Endothelial cell of umbilical vein (primary cell): ENCODE measurements around the gene ALG12. TPM values are rescaled to one million over a fixed set of nuclear protein-coding genes. Genes with fewer than 3 reads are reported as not detected.

Experiments used
- BruUV-seq: library from RNA; stranded (reverse); fragments of 400-500 nt; replicated peaks from 2 replicates; lab custom pipeline; 2021; lab: Mats Ljungman, UMichigan
- CTCF ChIA-PET: fragments of 300-600, 350-600 bp; sonication (Branson Sonifier 250); formaldehyde crosslinking; loops from one replicate; lab custom pipeline; 2021; ENCODE audit warnings: antibody characterized with exemption, inconsistent platforms; lab: Charles Lee
- POLR2A ChIA-PET: fragments of 300-600, 350-600 bp; sonication (Branson Sonifier 250); formaldehyde crosslinking; loops from one replicate; lab custom pipeline; 2021; ENCODE audit warnings: antibody characterized with exemption, inconsistent platforms; lab: Charles Lee
- DNase-seq: peaks from one replicate; pipeline ENCODE4 v3.0.0-alpha.2; 2011; ENCODE audit warnings: low read depth, low spot score
- FAIRE-seq: peaks from 2 replicates; lab custom pipeline; 2011; peaks lifted over from hg19 to GRCh38; lab: Jason Lieb, UNC
- H2AFZ ChIP-seq: 2 replicates; pipeline ENCODE4 v1.6.0; 2012; ENCODE audit warnings: low read depth, low read length, control low read depth, inconsistent platforms
- H3K27ac ChIP-seq: 2 replicates; pipeline ENCODE4 v1.5.1; 2011; ENCODE audit warnings: low read depth, mild to moderate bottlenecking, control low read depth, low read length, moderate library complexity; ENCODE audit not compliant: insufficient read depth
- H3K27me3 ChIP-seq, 2 experiments: 2 replicates each; pipeline versions ENCODE4 v1.6.0 to v1.6.1; 2011; ENCODE audit warnings: low read length in 2 of 2, mixed read lengths in 1 of 2; ENCODE audit not compliant: control insufficient read depth in 2 of 2, insufficient read depth in 2 of 2
- H3K36me3 ChIP-seq, 2 experiments: 2 replicates in 1 of 2; 3 replicates in 1 of 2; pipeline ENCODE4 v1.5.1; 2011; ENCODE audit warnings: low read length in 2 of 2, mild to moderate bottlenecking in 1 of 2, moderate library complexity in 1 of 2; ENCODE audit not compliant: control insufficient read depth in 2 of 2, insufficient read depth in 2 of 2; ENCODE audit errors: extremely low read depth in 1 of 2
- H3K4me1 ChIP-seq: 3 replicates; pipeline ENCODE4 v1.5.1; 2011; ENCODE audit warnings: mild to moderate bottlenecking, low read length; ENCODE audit not compliant: control insufficient read depth, insufficient read depth; ENCODE audit errors: extremely low read depth
- H3K4me2 ChIP-seq: 2 replicates; pipeline ENCODE4 v1.6.1; 2011; ENCODE audit warnings: low read length, control low read depth, mixed read lengths; ENCODE audit not compliant: insufficient read depth
- H3K4me3 ChIP-seq, 3 experiments: fragments of 200-600 bp in 1 of 3; sonication (generic), shearing (Covaris generic) in 1 of 3; replicated peaks in 1 of 3; 2 replicates each; pipeline ENCODE4 v1.5.1; 2011 to 2016; ENCODE audit warnings: control low read depth in 3 of 3, low read length in 3 of 3, mild to moderate bottlenecking in 2 of 3, inconsistent platforms in 1 of 3, low read depth in 1 of 3, moderate library complexity in 1 of 3; ENCODE audit not compliant: insufficient read depth in 1 of 3
- H3K79me2 ChIP-seq: 2 replicates; pipeline ENCODE4 v1.6.0; 2012; ENCODE audit warnings: low read length, inconsistent platforms; ENCODE audit not compliant: control insufficient read depth, insufficient read depth
- H3K9ac ChIP-seq: replicated peaks from 2 replicates; pipeline ENCODE3; 2011; ENCODE audit warnings: low read length, control low read depth; ENCODE audit not compliant: insufficient read depth; ENCODE audit errors: extremely low read depth
- H3K9me1 ChIP-seq: replicated peaks from 3 replicates; pipeline ENCODE4 v1.6.0; 2011; ENCODE audit warnings: mild to moderate bottlenecking, low read length; ENCODE audit not compliant: control insufficient read depth, insufficient read depth; ENCODE audit errors: extremely low read depth
- H3K9me3 ChIP-seq: replicated peaks from 2 replicates; pipeline ENCODE4 v1.5.1; 2012; ENCODE audit warnings: low read length, inconsistent platforms; ENCODE audit not compliant: control insufficient read depth, insufficient read depth
- H4K20me1 ChIP-seq: replicated peaks from 2 replicates; pipeline ENCODE3; 2011; ENCODE audit warnings: mild to moderate bottlenecking, low read length; ENCODE audit not compliant: control insufficient read depth, insufficient read depth; ENCODE audit errors: extremely low read depth
- EZH2 ChIP-seq: IDR thresholded peaks from 2 replicates; pipeline ENCODE4 v1.6.1; 2012; ENCODE audit warnings: borderline replicate concordance, low read depth, mild to moderate bottlenecking, moderate library complexity, low read length, inconsistent platforms; ENCODE audit not compliant: severe bottlenecking
- FOS ChIP-seq: IDR thresholded peaks from 2 replicates; pipeline ENCODE4 v1.6.1; 2011; ENCODE audit warnings: mild to moderate bottlenecking, low read length, moderate library complexity, borderline replicate concordance; ENCODE audit not compliant: insufficient read depth
- GATA2 ChIP-seq: IDR thresholded peaks from 2 replicates; pipeline ENCODE4 v1.7.0; 2011; ENCODE audit warnings: low read depth, mild to moderate bottlenecking, moderate library complexity, mixed read lengths, low read length; ENCODE audit not compliant: insufficient read length, insufficient read depth
- JUN ChIP-seq: IDR thresholded peaks from 2 replicates; pipeline ENCODE4 v1.6.1; 2011; ENCODE audit warnings: borderline replicate concordance, low read depth; ENCODE audit not compliant: insufficient read length, insufficient read depth
- MYC ChIP-seq: IDR thresholded peaks from one replicate; pipeline ENCODE4 v1.6.1; 2011; ENCODE audit warnings: mild to moderate bottlenecking, low read depth, low read length
- POLR2A ChIP-seq: IDR thresholded peaks from 2 replicates; pipeline ENCODE4 v1.6.1; 2012; ENCODE audit warnings: low read depth, mild to moderate bottlenecking, control low read depth, low read length
- POLR2AphosphoS5 ChIP-seq: IDR thresholded peaks from 2 replicates; pipeline ENCODE4 v1.6.1; 2012; ENCODE audit warnings: low read depth, mild to moderate bottlenecking, control low read depth, low read length, moderate library complexity; ENCODE audit not compliant: insufficient read depth
- dilution Hi-C: fragments of 300-500 bp; cut with MboI; formaldehyde crosslinking; loops from one replicate; pipeline ENCODE4 v1.15.0; 2019; ENCODE audit warnings: low sequenced_read_pairs; ENCODE audit not compliant: extremely low pct_ligation_motif_present
- intact Hi-C: fragments of 100-400 bp; cut with micrococcal nuclease; formaldehyde crosslinking; loops from one replicate; pipeline ENCODE4 v1.10.0; 2022
- polyA plus RNA-seq, 4 experiments: library from polyadenylated mRNA; depleted of rRNA in 3 of 4; stranded (reverse) in 3 of 4; unstranded in 1 of 4; fragments of >200 nt; gene quantifications; 2 replicates each; pipeline versions ENCODE4 v1.2.1 to v1.2.3, GENCODE V29; 2011 to 2012; ENCODE audit warnings: missing spikeins in 1 of 4
- total RNA-seq: library from RNA; stranded (reverse); gene quantifications from 2 replicates; pipeline ENCODE4 v1.2.3, GENCODE V29; 2021
- TF ChIP-seq, protein P1 (sequence below), 2 donors: IDR thresholded peaks; 1 replicate in 1 of 2; 2 replicates in 1 of 2; pipeline ENCODE4 v1.5.1; 2011; ENCODE audit warnings: low read length in 2 of 2, mild to moderate bottlenecking in 2 of 2, moderate library complexity in 2 of 2, control low read depth in 1 of 2, inconsistent platforms in 1 of 2, low read depth in 1 of 2; ENCODE audit not compliant: insufficient read depth in 1 of 2; ENCODE audit errors: extremely low read depth in 1 of 2
- TF ChIP-seq, protein P2 (sequence below): IDR thresholded peaks from 2 replicates; pipeline ENCODE4 v1.6.1; 2011; ENCODE audit not compliant: insufficient read depth, insufficient read length

The ALG12 gene
- total and polyA plus RNA-seq, 2 donors (not counting 3 experiments of a cell fraction or from before 2014, with no cell fraction given) = 14.6 to 18.0 TPM

DNA sequence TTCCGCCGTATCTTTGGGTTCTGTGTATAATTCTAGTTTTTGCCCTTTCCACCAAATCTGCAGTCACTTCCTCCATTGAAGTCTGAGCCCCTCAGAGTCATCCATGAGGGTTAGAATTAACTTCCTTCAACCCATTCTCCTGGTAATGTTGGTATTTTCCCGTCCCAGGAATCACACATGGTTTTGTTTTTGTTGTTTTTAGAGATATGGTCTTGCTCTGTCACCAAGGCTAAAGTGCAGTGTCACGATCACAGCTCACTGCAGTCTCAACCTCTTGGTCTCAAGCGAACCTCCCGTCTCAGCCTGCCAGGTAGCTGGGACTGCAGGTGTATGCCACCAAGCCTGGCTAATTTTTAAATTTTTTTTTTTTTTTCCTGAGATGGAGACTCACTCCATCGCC lies 45.9 kb downstream of the ALG12 start:
- H3K9ac ChIP-seq = no peak overlapping the region
- dilution Hi-C loops (no loop called here), intact Hi-C loops (no loop called here)
- no peak overlapping the region for H2AFZ ChIP-seq
- H3K9me3 ChIP-seq = no peaks in the 10 kb centered on the region
- H3K4me3 ChIP-seq = no peak overlapping the region
- H3K36me3 ChIP-seq = no peaks in the 10 kb centered on the region
- ChIA-PET POLR2A (interaction anchor here (0.7 kb wide), 1 partner anchor 15 kb away, joined by 4 read pairs; no protein-coding TSS in a partner anchor), CTCF (interaction anchor here (0.8 to 1.6 kb wide), 2 partner anchors 9 to 105 kb away, joined by 3 read pairs; no protein-coding TSS in a partner anchor)
- no TSS peak for BruUV-seq
- no peak overlapping the region for H3K4me2 ChIP-seq
- no peaks in the 10 kb centered on the region for H3K4me1 ChIP-seq
- TF ChIP-seq JUN = no peak
- TF ChIP-seq, protein P1, sequence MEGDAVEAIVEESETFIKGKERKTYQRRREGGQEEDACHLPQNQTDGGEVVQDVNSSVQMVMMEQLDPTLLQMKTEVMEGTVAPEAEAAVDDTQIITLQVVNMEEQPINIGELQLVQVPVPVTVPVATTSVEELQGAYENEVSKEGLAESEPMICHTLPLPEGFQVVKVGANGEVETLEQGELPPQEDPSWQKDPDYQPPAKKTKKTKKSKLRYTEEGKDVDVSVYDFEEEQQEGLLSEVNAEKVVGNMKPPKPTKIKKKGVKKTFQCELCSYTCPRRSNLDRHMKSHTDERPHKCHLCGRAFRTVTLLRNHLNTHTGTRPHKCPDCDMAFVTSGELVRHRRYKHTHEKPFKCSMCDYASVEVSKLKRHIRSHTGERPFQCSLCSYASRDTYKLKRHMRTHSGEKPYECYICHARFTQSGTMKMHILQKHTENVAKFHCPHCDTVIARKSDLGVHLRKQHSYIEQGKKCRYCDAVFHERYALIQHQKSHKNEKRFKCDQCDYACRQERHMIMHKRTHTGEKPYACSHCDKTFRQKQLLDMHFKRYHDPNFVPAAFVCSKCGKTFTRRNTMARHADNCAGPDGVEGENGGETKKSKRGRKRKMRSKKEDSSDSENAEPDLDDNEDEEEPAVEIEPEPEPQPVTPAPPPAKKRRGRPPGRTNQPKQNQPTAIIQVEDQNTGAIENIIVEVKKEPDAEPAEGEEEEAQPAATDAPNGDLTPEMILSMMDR (IDR thresholded peaks at IDR 0.05; ENCODE audit: extremely low read depth in 1 of 2, insufficient read depth in 1 of 2, low read depth in 1 of 2, low read length in 2 of 2) = no peak
- no peak for TF ChIP-seq FOS
- TF ChIP-seq, protein P2, sequence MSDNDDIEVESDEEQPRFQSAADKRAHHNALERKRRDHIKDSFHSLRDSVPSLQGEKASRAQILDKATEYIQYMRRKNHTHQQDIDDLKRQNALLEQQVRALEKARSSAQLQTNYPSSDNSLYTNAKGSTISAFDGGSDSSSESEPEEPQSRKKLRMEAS = no peak
- no peak for TF ChIP-seq GATA2
- TF ChIP-seq POLR2A = no peak
- TF ChIP-seq EZH2 = no peak
- no peak for TF ChIP-seq POLR2AphosphoS5
- no peak for TF ChIP-seq MYC
- no peaks in the 10 kb centered on the region for H3K27me3 ChIP-seq
- no peak for FAIRE-seq
- DNase-seq = no peak
- no peaks in the 10 kb centered on the region for H3K9me1 ChIP-seq
- no peak overlapping the region for H3K27ac ChIP-seq
- peaks cover 91% of the 10 kb centered on the region for H3K79me2 ChIP-seq
- H4K20me1 ChIP-seq = peaks cover 6% of the 10 kb centered on the region
